Liver (tissue), 9 donors: ENCODE measurements around the gene PSMG2. TPM values are rescaled to one million over a fixed set of nuclear protein-coding genes. Genes with fewer than 3 reads are reported as not detected.

Source experiments
- DNase-seq: peaks from one replicate; pipeline ENCODE4 v3.0.0-alpha.2; 2017; ENCODE audit warnings: low spot score
- H3K27ac ChIP-seq, 2 donors: one replicate each; pipeline ENCODE4 v1.7.0; 2013; ENCODE audit warnings: inconsistent platforms in 2 of 2, low read length in 2 of 2, control low read depth in 1 of 2, low read depth in 1 of 2, mild to moderate bottlenecking in 1 of 2
- H3K27me3 ChIP-seq, 4 donors: one replicate each; pipeline versions ENCODE4 v1.6.1 to v1.7.0; 2013; ENCODE audit warnings: low read length in 3 of 4, inconsistent platforms in 1 of 4, mild to moderate bottlenecking in 1 of 4, moderate library complexity in 1 of 4; ENCODE audit not compliant: control insufficient read depth in 4 of 4, insufficient read depth in 4 of 4
- H3K36me3 ChIP-seq, 4 donors: one replicate each; pipeline versions ENCODE4 v1.6.1 to v1.7.0; 2013; ENCODE audit warnings: low read length in 3 of 4, mild to moderate bottlenecking in 3 of 4, low read depth in 1 of 4, moderate library complexity in 1 of 4; ENCODE audit not compliant: control insufficient read depth in 4 of 4, insufficient read depth in 3 of 4
- H3K4me1 ChIP-seq, 4 donors: one replicate each; pipeline versions ENCODE4 v1.6.1 to v1.7.0; 2013; ENCODE audit warnings: low read length in 3 of 4, mild to moderate bottlenecking in 3 of 4, moderate library complexity in 1 of 4; ENCODE audit not compliant: control insufficient read depth in 4 of 4, insufficient read depth in 4 of 4
- H3K4me3 ChIP-seq, 3 donors: one replicate each; pipeline versions ENCODE4 v1.6.1 to v1.7.0; 2013; ENCODE audit warnings: low read length in 3 of 3, control low read depth in 1 of 3, low read depth in 1 of 3, mild to moderate bottlenecking in 1 of 3
- H3K9ac ChIP-seq, 2 donors: one replicate each; pipeline ENCODE4 v1.7.0; 2013; ENCODE audit warnings: low read length in 2 of 2, mild to moderate bottlenecking in 2 of 2, moderate library complexity in 2 of 2, control low read depth in 1 of 2, low read depth in 1 of 2
- H3K9me3 ChIP-seq, 4 donors: one replicate each; pipeline versions ENCODE4 v1.6.1 to v1.7.0; 2013; ENCODE audit warnings: low read length in 3 of 4; ENCODE audit not compliant: control insufficient read depth in 4 of 4
- ATF3 ChIP-seq: IDR thresholded peaks from 2 replicates; pipeline ENCODE4 v1.6.1; 2016; ENCODE audit warnings: antibody characterized with exemption
- EGR1 ChIP-seq, 2 donors: IDR thresholded peaks; 2 replicates each; pipeline ENCODE4 v1.6.1; 2016 to 2018; ENCODE audit warnings: antibody characterized with exemption in 2 of 2, low read depth in 2 of 2
- FOXA1 ChIP-seq: IDR thresholded peaks from 2 replicates; pipeline ENCODE4 v1.6.1; 2016; ENCODE audit warnings: antibody characterized with exemption
- FOXA2 ChIP-seq: IDR thresholded peaks from 2 replicates; pipeline ENCODE4 v1.6.1; 2016; ENCODE audit warnings: antibody characterized with exemption
- GABPA ChIP-seq, 2 donors: IDR thresholded peaks in 1 of 2; conservative IDR thresholded peaks in 1 of 2; 2 replicates each; pipeline ENCODE4 v1.6.1; 2016; ENCODE audit warnings: antibody characterized with exemption in 2 of 2, mild to moderate bottlenecking in 1 of 2, moderate library complexity in 1 of 2
- HNF4A ChIP-seq, 2 donors: conservative IDR thresholded peaks; 2 replicates each; pipeline ENCODE4 v1.6.1; 2016; ENCODE audit warnings: antibody characterized with exemption in 2 of 2, mild to moderate bottlenecking in 2 of 2
- HNF4G ChIP-seq: IDR thresholded peaks from 2 replicates; pipeline ENCODE4 v1.6.1; 2016; ENCODE audit warnings: antibody characterized with exemption
- JUND ChIP-seq, 2 donors: IDR thresholded peaks; 2 replicates each; pipeline ENCODE4 v1.6.1; 2016; ENCODE audit warnings: antibody characterized with exemption in 2 of 2
- MAX ChIP-seq: IDR thresholded peaks from 2 replicates; pipeline ENCODE4 v1.6.1; 2016; ENCODE audit warnings: antibody characterized with exemption
- NR2F2 ChIP-seq: IDR thresholded peaks from 2 replicates; pipeline ENCODE4 v1.6.1; 2016; ENCODE audit warnings: antibody characterized with exemption
- RAD21 ChIP-seq, 2 donors: IDR thresholded peaks; 2 replicates each; pipeline ENCODE4 v1.6.1; 2016; ENCODE audit warnings: antibody characterized with exemption in 2 of 2, mild to moderate bottlenecking in 2 of 2
- REST ChIP-seq: IDR thresholded peaks from 2 replicates; pipeline ENCODE4 v1.6.1; 2016; ENCODE audit warnings: antibody characterized with exemption, mild to moderate bottlenecking
- RXRA ChIP-seq, 2 donors: IDR thresholded peaks; 2 replicates each; pipeline ENCODE4 v1.6.1; 2017 to 2018; ENCODE audit warnings: antibody characterized with exemption in 2 of 2, mild to moderate bottlenecking in 1 of 2
- SP1 ChIP-seq: IDR thresholded peaks from 2 replicates; pipeline ENCODE4 v1.6.1; 2018; ENCODE audit warnings: antibody characterized with exemption, mild to moderate bottlenecking
- TAF1 ChIP-seq: conservative IDR thresholded peaks from 2 replicates; pipeline ENCODE4 v1.6.1; 2016; ENCODE audit warnings: antibody characterized with exemption, mild to moderate bottlenecking
- YY1 ChIP-seq: IDR thresholded peaks from 2 replicates; pipeline ENCODE4 v1.6.1; 2016; ENCODE audit warnings: antibody characterized with exemption, mild to moderate bottlenecking
- ZBTB33 ChIP-seq: IDR thresholded peaks from 2 replicates; pipeline ENCODE4 v1.6.1; 2016; ENCODE audit warnings: antibody characterized with exemption
- WGBS: extraction: QIAGEN DNeasy Blood & Tissue Kit; methylation state at CpG from one replicate; pipeline ENCODE4 v1.1.7; 2013; 5-methylcytosine and 5-hydroxymethylcytosine counted together
- polyA plus RNA-seq, 2 donors: library from polyadenylated mRNA; stranded (reverse) in 1 of 2; unstranded in 1 of 2; fragments of 200-250 nt in 1 of 2; fragments of >200 nt in 1 of 2; fragmentation: Nextera tagmentation in 1 of 2; extraction: Ambion mirVana in 1 of 2; gene quantifications; one replicate each; pipeline versions ENCODE4 v1.2.1 to v1.2.3, GENCODE V29; 2013 to 2015
- total RNA-seq, 2 donors: library from RNA; depleted of rRNA; stranded (reverse); fragments of >200 nt; gene quantifications; one replicate each; pipeline ENCODE4 v1.2.3, GENCODE V29; 2014
- donor health status: healthy.
- donor health status: healthy.
- donor health status: healthy.
- donor health status: healthy.
- donor health status: healthy.

The PSMG2 gene
- total and polyA plus RNA-seq, 4 donors = 24.2 to 48.0 (median 36.6) TPM

GRCh38 chr18:12668041-12668440 lies 34.8 kb upstream of the PSMG2 start:
- WGBS = 68% methylated on average over 5 of the region's 5 CpGs
- H3K27ac ChIP-seq = no peak overlapping the region
- H3K36me3 ChIP-seq = no peaks in the 10 kb centered on the region
- H3K9me3 ChIP-seq = no peaks in the 10 kb centered on the region
- no peak for DNase-seq
- H3K27me3 ChIP-seq = no peaks in the 10 kb centered on the region
- TF ChIP-seq REST (no peak), YY1 (no peak), JUND (IDR thresholded peaks at IDR 0.05) (no peak), RAD21 (IDR thresholded peaks at IDR 0.05) (no peak)
- no peaks in the 10 kb centered on the region for H3K4me1 ChIP-seq
- H3K4me3 ChIP-seq = no peak overlapping the region
- no peak overlapping the region for H3K9ac ChIP-seq

- no peak for DNase-seq
- Histone ChIP-seq H3K9me3 (no peaks in the 10 kb centered on the region), H3K36me3 (peaks cover 1 to 14% (median 10%) of the 10 kb centered on the region in 4 donors), H3K4me3 (no peak overlapping the region), H3K27ac (peak overlapping the region; percentile 71 to 79), H3K4me1 (no peaks in the 10 kb centered on the region), H3K9ac (peak overlapping the region in 1 of 2 donors; percentile 71), H3K27me3 (no peaks in the 10 kb centered on the region)
- WGBS = 71% methylated on average over 8 of the region's 8 CpGs
- TF ChIP-seq TAF1 (peak; percentile 25), JUND (IDR thresholded peaks at IDR 0.05) (no peak), SP1 (peak; percentile 48), NR2F2 (peak; percentile 11), HNF4A (conservative IDR thresholded peaks at IDR 0.05) (no peak), YY1 (no peak), FOXA1 (no peak)
These were observed 23.6 kb upstream of the PSMG2 start for GRCh38 chr18:12679183-12679786.

GRCh38 chr18:12686100-12686499 lies 16.7 kb upstream of the PSMG2 start:
- Histone ChIP-seq H3K9ac (no peak overlapping the region), H3K27me3 (no peaks in the 10 kb centered on the region), H3K9me3 (no peaks in the 10 kb centered on the region), H3K4me1 (no peaks in the 10 kb centered on the region), H3K36me3 (peaks cover 0 to 4% (median 3%) of the 10 kb centered on the region in 4 donors), H3K4me3 (no peak overlapping the region), H3K27ac (no peak overlapping the region)
- DNase-seq = no peak
- TF ChIP-seq FOXA1 (no peak), RAD21 (IDR thresholded peaks at IDR 0.05) (peak in 1 of 2 donors; percentile 8)
- WGBS = 85% methylated on average over 3 of the region's 3 CpGs

- DNase-seq = no peak
- Histone ChIP-seq H3K27ac (no peak overlapping the region), H3K9ac (no peak overlapping the region), H3K36me3 (peaks cover 0 to 4% (median 2%) of the 10 kb centered on the region in 4 donors), H3K4me1 (no peaks in the 10 kb centered on the region), H3K4me3 (no peak overlapping the region), H3K9me3 (no peaks in the 10 kb centered on the region), H3K27me3 (no peaks in the 10 kb centered on the region)
- 79% methylated on average over 4 of the region's 4 CpGs for WGBS
- TF ChIP-seq MAX (no peak), NR2F2 (no peak), RXRA (IDR thresholded peaks at IDR 0.05) (no peak), SP1 (no peak), GABPA (IDR thresholded peaks at IDR 0.05 in 1 of 2, conservative IDR thresholded peaks at IDR 0.05 in 1 of 2) (no peak), TAF1 (no peak), YY1 (no peak), JUND (IDR thresholded peaks at IDR 0.05) (no peak), FOXA1 (no peak), ATF3 (no peak), FOXA2 (no peak), HNF4G (no peak), EGR1 (IDR thresholded peaks at IDR 0.05; ENCODE audit: low read depth in 2 of 2) (no peak), ZBTB33 (no peak), RAD21 (IDR thresholded peaks at IDR 0.05) (no peak)
These were observed 13.5 kb upstream of the PSMG2 start for GRCh38 chr18:12689256-12689850.
